A172 (cell line): ENCODE results near the gene MOCS1. TPM values are rescaled to one million over a fixed set of nuclear protein-coding genes. Genes with fewer than 3 reads are reported as not detected.

Experiments used
- DNase-seq: peaks from one replicate; pipeline ENCODE4 v3.0.0-alpha.2; 2015; ENCODE audit warnings: low spot score
- total RNA-seq: library from RNA; depleted of rRNA; stranded (reverse); fragments of >200 nt; shearing (Covaris generic); gene quantifications from 2 replicates; pipeline ENCODE4 v1.2.3, GENCODE V29; 2014; rRNA removed

The MOCS1 gene
- total RNA-seq, 1 experiment from 2014 or later: 4.4 TPM

GRCh38 chr6:39876826-39877225 is 57.4 kb downstream of the MOCS1 start:
- no peak for DNase-seq

DNA sequence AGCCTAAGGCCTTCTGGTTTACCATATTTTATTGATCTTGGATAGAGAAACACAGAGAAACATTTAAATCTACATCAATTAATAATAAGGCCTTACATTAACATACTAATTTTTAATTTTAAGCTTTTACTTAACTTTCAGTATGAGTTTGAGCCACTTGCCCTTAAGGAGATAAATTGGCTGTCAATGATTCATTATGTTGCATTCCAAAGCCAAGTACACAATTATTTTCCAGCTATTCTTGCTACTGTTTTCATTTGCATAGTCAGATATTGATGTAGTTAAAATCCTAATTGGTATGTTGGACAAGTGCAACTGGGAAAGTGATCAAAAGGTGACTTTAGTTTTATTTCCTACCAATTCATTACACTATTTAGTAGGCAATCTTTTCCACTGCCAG is 58.2 kb downstream of the MOCS1 start:
- DNase-seq: no peak

- no peak for DNase-seq
Observed at GRCh38 chr6:39873439-39873838, 60.8 kb downstream of the MOCS1 start.

GRCh38 chr6:39870950-39871349 is 63.3 kb downstream of the MOCS1 start:
- no peak for DNase-seq

DNA sequence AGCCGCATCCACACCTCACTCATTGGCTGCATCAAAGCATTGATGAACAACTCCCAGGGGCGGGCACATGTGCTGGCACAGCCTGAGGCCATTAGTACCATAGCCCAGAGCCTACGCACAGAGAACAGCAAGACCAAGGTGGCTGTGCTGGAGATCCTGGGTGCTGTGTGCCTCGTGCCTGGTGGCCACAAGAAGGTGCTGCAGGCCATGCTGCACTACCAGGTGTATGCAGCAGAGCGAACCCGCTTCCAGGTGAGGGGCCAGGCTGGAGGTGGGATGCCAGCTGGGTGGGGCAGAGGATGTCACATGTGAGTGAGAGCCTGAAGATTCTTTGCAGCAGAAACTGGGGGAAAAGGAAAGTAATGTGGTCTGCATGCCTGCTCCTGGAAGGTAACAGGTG is 66.7 kb downstream of the MOCS1 start:
- no peak for DNase-seq

DNA sequence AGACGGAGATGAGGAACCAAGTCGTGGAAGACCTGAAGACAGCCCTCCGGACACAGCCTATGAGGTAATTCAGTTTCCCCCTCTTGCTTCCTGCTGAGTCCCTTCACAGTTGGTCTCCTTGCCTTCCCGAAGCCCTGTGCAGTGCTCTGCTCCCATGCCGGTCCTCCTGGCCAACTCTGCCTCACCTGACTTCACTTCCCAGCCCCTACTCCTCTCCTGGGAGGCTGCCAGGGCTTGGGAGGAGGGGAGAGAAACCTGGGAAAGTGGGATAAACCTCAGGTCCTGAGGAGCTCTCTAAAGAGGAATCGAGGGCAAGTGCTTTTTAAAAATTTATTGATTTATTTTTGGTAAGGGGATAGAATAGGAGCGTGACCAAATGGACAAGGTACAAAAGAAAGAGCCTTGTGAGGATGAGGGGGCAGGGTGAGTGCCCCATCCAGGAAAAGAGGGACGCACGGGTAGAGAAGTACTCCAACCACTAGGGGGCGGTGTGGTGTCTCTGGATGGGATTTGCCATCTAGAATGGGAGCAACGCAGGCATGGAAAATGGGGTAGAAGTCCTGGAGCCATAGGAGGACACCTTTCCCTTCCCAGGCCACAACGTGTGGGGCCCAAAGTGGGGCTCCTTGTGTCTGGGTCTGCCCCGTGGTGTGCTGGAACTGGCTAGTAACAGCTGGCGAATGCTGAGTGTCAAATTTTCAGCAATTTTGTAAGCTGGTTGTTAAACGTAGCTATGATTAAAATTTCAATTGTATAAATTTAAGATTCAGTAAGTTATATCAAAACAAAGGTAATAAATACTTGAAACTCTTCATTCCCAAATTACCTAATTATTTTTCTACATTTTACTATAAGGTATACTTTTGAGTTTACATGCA is 69.0 kb downstream of the MOCS1 start:
- peak; percentile 59 for DNase-seq

DNA sequence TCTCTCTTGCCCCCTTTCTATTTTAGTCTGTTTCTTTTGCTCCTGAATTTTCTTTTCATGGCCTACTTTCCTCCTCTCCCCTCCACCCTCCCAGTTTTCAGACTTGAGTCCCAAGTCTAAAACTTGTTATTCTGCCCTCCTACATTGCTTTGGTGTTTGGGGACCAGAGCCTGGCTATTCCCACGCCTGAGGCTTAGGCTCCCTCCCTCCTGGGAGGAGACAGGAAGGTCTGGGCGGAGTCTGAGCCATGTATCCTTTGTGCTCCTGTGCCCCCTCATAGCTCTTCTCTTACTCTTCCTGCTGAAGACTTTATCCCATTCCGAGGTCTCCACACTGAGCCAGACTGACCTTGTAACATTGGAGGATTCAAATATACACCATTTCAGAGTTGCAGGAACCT is 72.6 kb downstream of the MOCS1 start:
- no peak for DNase-seq

GRCh38 chr6:39859025-39859424 is 75.2 kb downstream of the MOCS1 start:
- DNase-seq: no peak

GRCh38 chr6:39855356-39855995 is 78.8 kb downstream of the MOCS1 start:
- DNase-seq: no peak

Other genes with a start within 250 kb of the MOCS1 start
- 0.26 TPM in 2 replicates for gene KIF6, start 209.1 kb downstream of the MOCS1 start, total RNA-seq
- gene DAAM2, start 142.1 kb downstream of the MOCS1 start, total RNA-seq: 0.10 TPM in 1 of 2 replicates, not detected in the other